HG02642 (cell line): ENCODE results near the gene PLA2G4F.

Experiments
- ATAC-seq: cut with Tn5 transposase; IDR thresholded peaks from one replicate; pipeline ENCODE4 v1.9.1; 2021; ENCODE audit warnings: mild to moderate bottlenecking; ENCODE audit not compliant: unreplicated experiment, poor library complexity

PLA2G4F gene

DNA sequence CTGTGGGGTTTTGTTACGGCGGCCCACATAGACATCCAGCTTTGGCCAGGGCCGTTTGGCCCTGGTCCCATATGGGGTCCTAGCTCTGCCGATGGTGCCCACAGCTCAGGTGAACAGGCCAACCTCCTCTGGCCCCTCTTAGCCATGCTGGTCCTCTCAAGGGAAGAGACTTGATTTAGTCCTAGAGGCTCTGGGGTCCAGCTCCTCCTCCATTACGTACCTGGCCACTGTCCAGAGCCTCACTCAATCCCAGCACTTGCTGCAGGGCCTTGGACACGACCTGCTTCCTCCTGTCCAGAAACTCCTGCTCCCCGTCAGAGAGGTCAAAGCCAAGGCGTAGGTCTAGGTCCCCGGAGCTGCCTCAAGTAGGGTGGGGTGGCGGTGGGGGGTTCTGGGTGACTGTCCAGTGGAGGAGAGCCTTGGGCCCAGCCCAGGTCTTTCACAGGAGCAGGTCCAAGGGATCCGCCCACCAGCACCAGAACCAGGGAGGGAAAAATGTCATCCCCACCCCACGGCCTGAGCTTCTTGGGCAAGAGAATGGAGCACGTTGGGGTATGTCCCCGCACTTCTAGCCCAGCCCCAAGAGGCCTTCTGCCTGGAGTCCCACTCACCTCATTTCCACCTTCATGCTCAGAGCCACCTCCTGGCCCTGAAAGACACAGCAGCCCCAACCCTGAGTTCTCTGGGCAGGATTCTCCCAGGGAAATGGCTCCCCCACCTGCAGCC lies 6.8 kb downstream of the PLA2G4F start:
- ATAC-seq, result no peak

- ATAC-seq, result no peak
These were observed 7.5 kb downstream of the PLA2G4F start for GRCh38 chr15:42148808-42149492.

- ATAC-seq, result no peak
These were observed 9.1 kb downstream of the PLA2G4F start for GRCh38 chr15:42147431-42147735.

GRCh38 chr15:42146551-42147430 lies 9.6 kb downstream of the PLA2G4F start:
- ATAC-seq, result no peak

DNA sequence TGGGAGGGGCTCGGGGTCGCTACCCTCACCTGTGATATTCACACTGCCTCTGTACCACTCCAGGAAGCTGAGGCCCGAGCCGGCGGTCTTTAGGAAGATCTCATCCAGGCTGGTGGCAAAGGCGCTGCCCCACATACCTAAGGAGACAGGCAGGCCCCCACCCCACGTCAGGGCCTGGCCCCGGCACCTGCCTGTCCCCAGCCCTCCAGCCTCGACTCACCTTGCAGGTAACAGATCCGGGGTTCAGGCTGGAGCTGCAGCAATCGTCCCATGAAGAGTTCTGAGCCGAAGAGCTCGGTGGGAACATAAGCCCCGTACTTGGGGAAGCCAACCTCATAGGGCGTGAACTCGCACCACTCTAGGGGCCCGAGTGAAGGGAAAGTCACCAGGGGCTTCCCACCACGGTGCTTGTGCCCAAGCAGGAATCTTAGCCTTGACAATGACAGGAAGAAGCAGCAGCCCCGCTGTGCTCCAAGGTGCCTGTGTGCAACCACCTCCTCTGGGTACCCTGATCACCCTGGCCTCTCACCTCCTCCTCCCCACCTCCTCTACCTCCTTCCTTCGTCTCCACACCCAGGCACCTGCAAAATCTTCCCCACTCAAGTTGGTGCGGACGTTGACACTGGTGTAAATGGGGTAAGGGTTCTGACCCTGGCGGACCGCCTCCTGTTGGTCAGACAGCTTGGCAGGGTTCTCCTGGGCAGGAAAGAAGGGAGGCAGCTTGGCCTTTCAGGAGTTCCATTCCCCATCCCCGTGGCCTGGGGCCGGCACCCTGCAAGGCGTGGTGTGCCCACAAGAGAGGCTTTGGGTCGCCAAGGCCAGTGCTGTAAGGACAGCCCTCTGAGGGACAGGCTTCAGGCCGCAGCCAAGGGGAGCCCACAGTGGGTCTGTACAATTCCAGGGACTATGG lies 10.6 kb downstream of the PLA2G4F start:
- ATAC-seq, result no peak

DNA sequence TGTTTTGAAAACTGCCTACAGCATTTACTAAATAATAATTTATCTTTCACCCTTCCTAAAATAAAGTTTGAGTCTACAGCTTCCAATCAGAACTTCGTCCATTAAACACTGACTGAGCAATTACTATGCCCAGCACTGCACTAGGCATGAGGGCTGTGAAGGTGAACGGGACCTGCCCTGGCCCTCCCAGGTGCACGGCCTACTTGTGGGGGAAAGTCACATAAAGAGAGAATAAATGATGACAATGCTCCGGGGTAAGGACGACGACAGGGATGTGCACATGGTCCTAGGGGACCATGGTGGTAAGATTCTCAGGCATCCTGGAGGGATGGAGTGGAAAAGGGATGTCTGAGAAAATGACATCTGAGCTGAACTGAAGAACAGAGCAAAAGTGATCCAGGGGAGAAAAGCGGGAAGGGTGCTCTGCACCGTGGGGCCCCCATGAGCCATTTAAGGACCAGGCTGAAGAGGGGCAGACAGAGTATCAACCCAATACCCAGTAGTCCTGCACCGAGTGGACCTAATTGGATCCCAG lies 11.5 kb downstream of the PLA2G4F start:
- no peak for ATAC-seq

GRCh38 chr15:42143866-42144625 lies 12.4 kb downstream of the PLA2G4F start:
- ATAC-seq, result no peak

GRCh38 chr15:42143356-42143755 lies 13.1 kb downstream of the PLA2G4F start:
- no peak for ATAC-seq

DNA sequence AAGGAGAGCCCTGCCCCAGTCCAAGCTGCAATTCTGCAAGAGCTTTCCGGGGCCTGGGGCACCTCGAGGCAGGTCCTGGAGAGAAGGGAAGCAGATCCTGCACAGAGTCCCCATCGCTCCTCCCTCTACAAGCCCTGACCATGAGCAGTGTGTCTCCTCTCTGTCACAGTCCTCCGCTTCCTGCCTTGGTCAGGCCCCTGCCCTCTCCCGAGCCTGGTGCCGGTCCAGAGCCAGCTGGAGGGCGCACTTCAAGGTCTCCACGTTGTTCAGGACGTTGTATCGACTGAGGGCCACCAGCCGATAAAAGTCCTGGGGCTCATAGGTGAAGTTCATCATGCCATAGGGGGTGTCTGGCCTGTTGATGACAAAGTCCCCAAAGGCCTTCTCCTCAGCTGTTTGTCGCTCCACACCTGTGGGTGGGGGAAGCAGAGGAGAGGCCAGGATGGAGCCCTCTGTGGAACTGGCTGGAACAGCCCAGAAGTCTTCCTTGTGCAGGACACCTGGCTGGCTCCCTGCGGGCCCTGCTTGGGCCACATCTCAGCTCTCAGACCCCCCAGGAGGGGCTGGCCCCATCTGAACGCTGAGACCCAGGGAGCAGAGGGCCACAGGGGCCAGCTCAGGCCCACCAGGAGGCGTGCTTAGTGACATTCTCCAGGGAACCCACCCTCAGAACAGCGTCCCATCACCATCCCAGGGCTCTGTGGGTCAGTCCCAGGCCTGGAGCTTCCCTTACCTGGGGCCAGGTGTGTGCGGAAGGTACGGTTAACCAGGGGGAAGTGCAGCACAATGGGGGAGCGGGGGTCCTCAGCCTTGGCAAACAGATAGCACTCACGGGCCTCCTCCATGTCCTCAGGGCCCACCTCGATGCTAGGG lies 14.4 kb downstream of the PLA2G4F start:
- no peak for ATAC-seq

DNA sequence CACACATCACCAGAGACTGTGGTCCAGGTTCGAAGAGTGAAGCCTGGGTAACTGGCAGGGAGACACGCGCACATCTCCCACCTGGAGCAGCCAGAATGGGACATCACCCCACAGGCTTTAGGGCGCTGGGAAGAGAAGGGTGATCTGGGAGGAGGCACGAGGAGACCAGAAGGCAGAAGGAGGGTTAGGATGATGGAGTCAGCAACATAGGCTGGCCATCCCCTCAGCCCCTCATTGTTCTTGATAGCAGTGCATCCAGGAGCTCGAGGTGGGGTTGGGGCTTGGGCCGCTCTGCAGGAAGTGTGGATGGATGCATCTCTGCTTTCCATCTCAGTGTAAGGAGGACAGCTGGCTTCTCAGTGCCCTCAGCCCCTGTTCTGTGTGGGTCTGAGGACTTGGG lies 15.2 kb downstream of the PLA2G4F start:
- no peak for ATAC-seq

GRCh38 chr15:42140383-42141070 lies 15.9 kb downstream of the PLA2G4F start:
- no peak for ATAC-seq

GRCh38 chr15:42139596-42139995 lies 16.8 kb downstream of the PLA2G4F start:
- no peak for ATAC-seq

- ATAC-seq, result no peak
These were observed 17.5 kb downstream of the PLA2G4F start for GRCh38 chr15:42138968-42139386.

GRCh38 chr15:42138411-42138810 lies 18.0 kb downstream of the PLA2G4F start:
- no peak for ATAC-seq

DNA sequence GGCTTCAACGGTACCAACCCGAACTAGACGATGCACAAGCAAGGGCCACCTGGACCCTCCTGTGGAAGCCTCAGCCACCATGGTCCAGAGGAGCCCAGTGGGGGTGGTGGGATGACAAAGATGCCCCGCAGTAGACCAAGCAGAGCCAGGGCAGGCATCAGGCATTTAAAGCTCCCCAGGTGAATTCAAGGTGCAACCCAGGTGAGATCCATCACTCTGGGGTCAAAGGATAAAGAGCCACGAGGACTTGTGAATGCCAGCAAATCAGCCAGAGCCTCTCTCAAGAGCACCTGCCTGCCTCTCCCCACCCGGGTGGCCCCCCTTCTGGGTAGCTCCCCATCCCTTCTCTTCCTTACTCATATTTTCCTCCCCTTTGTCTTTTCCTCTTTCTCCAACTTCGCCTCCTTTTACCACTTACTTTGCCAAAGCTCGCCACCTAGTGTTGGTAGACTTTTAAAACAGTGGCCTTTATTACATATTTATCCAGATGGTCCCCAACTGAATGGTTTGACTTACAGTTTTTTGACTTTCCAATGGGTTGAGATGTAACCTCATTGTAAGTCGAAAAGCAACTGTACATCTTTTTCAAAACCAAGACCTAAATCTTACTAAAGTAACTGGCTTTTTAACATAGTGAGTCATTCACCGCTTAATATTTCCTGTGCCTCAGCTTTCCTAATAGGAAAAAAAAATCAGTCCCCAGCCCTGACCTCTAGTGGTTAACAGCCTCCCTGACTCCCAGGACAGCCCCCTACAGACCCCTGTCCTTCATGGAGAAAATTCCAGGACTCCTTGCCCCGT lies 18.8 kb downstream of the PLA2G4F start:
- no peak for ATAC-seq

GRCh38 chr15:42136513-42136912 lies 19.9 kb downstream of the PLA2G4F start:
- ATAC-seq, result no peak

DNA sequence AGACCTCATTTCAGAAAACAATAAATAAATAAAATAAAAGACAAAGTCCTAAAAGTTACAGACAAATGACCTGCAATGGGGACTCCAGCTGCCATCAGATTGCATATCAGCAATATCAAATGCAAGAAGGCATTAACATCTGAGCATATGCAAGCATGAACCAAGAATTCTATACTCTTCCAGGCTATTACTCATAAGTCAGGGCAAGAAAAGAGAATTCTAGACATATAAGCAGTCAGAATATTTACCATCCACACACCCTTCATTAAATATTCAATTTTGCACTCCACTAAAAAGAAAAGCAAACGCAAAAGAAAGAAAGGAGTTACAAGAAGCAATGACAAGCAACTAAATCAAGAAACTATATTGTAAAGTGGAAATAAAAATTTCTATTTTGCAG lies 21.1 kb downstream of the PLA2G4F start:
- ATAC-seq, result no peak
